Type B pancreatic cell (in vitro differentiated cells): ENCODE data around the gene VWA7. TPM values are rescaled to one million over a fixed set of nuclear protein-coding genes. Genes with fewer than 3 reads are reported as not detected.

Source experiments
- DNase-seq: peaks from one replicate; pipeline ENCODE4 v3.0.0; 2021; ENCODE audit warnings: mixed read lengths; ENCODE audit not compliant: unreplicated experiment; ENCODE audit errors: extremely low spot score
- H3K27ac Mint-ChIP-seq: 2 replicates; pipeline ENCODE4 v1.8.0; 2021; ENCODE audit warnings: mild to moderate bottlenecking, mixed read lengths
- H3K27me3 Mint-ChIP-seq: 2 replicates; pipeline ENCODE4 v1.8.0; 2021; ENCODE audit warnings: mixed read lengths
- H3K36me3 Mint-ChIP-seq: 2 replicates; pipeline ENCODE4 v1.8.0; 2021; ENCODE audit warnings: mixed read lengths
- H3K4me1 Mint-ChIP-seq: one replicate; pipeline ENCODE4 v1.8.0; 2021; ENCODE audit warnings: mixed read lengths; ENCODE audit not compliant: unreplicated experiment
- H3K4me3 Mint-ChIP-seq: 2 replicates; pipeline ENCODE4 v1.8.0; 2021; ENCODE audit warnings: mild to moderate bottlenecking, mixed read lengths
- H3K9me3 Mint-ChIP-seq: 2 replicates; pipeline ENCODE4 v1.8.0; 2021; ENCODE audit warnings: mixed read lengths
- total RNA-seq: library from RNA; stranded (reverse); gene quantifications from 2 replicates; pipeline ENCODE4 v1.2.1, GENCODE V29; 2021; ENCODE audit warnings: low replicate concordance
- TF ChIP-seq, protein P1 (sequence below): fragments of 200-600 bp; sonication (generic); conservative IDR thresholded peaks from 2 replicates; pipeline ENCODE4 v1.5.0; 2021; ENCODE audit warnings: antibody characterized with exemption, mild to moderate bottlenecking

VWA7 gene
- total RNA-seq, 1 donor from 2014 or later: 6.4 TPM

DNA sequence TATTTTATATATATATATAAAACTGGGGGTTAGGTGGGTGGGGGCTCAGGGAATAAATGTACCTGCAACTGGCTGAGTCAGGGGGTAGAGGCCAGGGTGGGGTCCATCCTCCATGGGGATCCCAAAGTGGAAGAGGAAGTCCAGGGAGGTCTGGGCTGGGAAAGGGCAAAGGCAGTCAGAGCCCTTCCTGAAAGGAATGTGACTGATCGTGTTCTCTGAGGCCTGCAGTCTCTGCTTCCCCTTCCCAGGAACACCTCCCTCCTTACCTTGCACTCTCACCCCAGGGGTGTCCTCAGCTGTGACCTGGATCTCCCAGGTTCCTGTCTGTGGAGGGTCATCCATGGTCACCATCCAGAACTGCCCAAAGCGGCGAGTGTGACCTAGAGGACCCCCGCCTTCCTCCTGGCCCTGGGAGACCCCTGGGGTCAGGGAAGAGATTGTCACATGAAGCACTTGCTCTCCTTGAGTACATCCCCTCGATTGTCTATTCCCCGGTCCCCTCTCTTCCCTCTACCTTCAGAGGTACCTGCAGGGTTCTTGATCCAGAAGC is 10.0 kb downstream of the VWA7 start:
- Mint-ChIP-seq H3K4me3 (no peak overlapping the region), H3K27ac (no peak overlapping the region), H3K4me1 (peaks cover 16% of the 10 kb centered on the region)

DNA sequence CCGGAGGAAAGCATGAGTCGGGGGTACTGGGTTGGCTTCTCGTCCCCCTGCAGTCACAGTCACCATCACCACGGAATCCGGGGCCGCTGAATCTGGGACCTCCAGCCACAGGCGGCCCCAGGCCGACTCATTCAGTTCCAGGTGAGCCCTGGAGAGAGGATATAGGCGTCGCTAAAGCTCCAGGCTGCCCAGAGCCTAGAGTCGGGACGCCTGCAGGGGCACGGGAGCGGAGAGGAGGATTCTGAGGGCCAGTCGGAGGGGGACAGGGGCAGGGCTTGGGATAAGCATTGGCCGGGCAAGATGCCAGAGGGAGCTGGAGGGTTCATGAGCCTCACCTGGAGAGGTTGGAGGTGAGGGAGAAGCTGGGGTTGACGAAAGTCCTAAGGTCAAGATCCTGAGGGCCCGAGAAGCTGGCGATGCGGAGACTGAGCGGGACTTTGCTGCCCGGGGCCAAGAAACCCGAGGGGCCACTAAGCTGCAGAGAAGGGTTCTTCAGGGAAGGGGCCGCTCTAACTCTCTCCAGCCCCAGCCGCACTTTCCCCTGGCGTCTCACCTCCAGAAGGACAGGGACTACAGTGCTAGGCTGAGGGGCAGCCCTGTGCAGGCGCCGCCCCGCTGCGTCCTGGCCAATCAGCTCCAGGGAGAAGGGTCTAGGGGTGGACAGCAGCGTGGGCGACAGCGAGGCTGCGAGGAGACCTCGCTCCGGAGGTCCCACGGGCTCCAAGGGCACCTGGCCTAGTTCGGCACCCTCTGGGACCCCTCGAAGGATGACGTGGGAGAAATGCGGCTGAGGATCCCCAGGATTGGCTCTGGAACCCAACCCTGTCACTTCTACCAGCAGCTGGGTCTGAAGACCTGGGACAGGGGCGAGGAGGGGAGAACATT is 11.0 kb downstream of the VWA7 start:
- Mint-ChIP-seq H3K27me3 (no peaks in the 10 kb centered on the region), H3K27ac (no peak overlapping the region), H3K4me3 (peak overlapping the region; percentile 61), H3K4me1 (peaks cover 16% of the 10 kb centered on the region), H3K36me3 (peaks cover 16% of the 10 kb centered on the region), H3K9me3 (no peaks in the 10 kb centered on the region)
- DNase-seq: no peak
- TF ChIP-seq, protein P1, sequence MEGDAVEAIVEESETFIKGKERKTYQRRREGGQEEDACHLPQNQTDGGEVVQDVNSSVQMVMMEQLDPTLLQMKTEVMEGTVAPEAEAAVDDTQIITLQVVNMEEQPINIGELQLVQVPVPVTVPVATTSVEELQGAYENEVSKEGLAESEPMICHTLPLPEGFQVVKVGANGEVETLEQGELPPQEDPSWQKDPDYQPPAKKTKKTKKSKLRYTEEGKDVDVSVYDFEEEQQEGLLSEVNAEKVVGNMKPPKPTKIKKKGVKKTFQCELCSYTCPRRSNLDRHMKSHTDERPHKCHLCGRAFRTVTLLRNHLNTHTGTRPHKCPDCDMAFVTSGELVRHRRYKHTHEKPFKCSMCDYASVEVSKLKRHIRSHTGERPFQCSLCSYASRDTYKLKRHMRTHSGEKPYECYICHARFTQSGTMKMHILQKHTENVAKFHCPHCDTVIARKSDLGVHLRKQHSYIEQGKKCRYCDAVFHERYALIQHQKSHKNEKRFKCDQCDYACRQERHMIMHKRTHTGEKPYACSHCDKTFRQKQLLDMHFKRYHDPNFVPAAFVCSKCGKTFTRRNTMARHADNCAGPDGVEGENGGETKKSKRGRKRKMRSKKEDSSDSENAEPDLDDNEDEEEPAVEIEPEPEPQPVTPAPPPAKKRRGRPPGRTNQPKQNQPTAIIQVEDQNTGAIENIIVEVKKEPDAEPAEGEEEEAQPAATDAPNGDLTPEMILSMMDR: no peak

More for the DNA sequence above, 10.0 kb downstream of the VWA7 start:
- Mint-ChIP-seq H3K27me3 (no peaks in the 10 kb centered on the region), H3K36me3 (peaks cover 10% of the 10 kb centered on the region), H3K9me3 (no peaks in the 10 kb centered on the region)
- DNase-seq: no peak
- TF ChIP-seq, protein P1: no peak

GRCh38 chr6:31765559-31765909 is 11.6 kb downstream of the VWA7 start:
- no peak overlapping the region for H3K27ac Mint-ChIP-seq

DNA sequence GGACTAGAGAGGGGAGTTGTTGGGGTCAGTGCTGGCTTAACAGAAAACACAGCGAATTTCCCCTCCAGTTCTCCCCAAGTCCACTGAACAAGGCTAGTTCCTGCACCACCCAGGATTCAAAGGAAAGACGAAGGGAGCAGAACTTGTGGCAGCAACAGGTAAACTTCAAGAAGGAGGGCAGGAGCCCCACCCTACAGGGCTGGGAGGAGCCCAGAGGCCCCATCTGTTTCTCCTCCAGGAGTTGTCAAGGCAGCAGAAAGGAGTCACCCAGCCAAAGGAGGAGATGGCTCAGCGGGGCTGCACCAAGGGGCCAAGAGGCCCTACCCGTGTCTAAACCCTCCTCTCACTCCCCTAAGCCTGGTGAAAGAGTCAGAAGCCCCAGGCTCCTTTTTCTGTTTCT is 12.9 kb downstream of the VWA7 start:
- H3K27me3 Mint-ChIP-seq: no peaks in the 10 kb centered on the region
- H3K9me3 Mint-ChIP-seq: no peaks in the 10 kb centered on the region
- peak overlapping the region; percentile 62 for H3K27ac Mint-ChIP-seq
- no peak for DNase-seq
- H3K36me3 Mint-ChIP-seq: peaks cover 25% of the 10 kb centered on the region
- H3K4me3 Mint-ChIP-seq: no peak overlapping the region
- TF ChIP-seq, protein P1: no peak
- H3K4me1 Mint-ChIP-seq: peaks cover 11% of the 10 kb centered on the region

More at GRCh38 chr6:31765559-31765909, 11.6 kb downstream of the VWA7 start:
- Mint-ChIP-seq H3K9me3 (no peaks in the 10 kb centered on the region), H3K36me3 (peaks cover 21% of the 10 kb centered on the region), H3K27me3 (no peaks in the 10 kb centered on the region), H3K4me3 (no peak overlapping the region), H3K4me1 (peaks cover 16% of the 10 kb centered on the region)
- TF ChIP-seq, protein P1: no peak
- no peak for DNase-seq

GRCh38 chr6:31763619-31763940 is 13.5 kb downstream of the VWA7 start:
- Mint-ChIP-seq H3K27ac (peak overlapping the region; percentile 62), H3K4me3 (no peak overlapping the region), H3K27me3 (no peaks in the 10 kb centered on the region), H3K9me3 (no peaks in the 10 kb centered on the region), H3K4me1 (peaks cover 11% of the 10 kb centered on the region), H3K36me3 (peaks cover 25% of the 10 kb centered on the region)
- TF ChIP-seq, protein P1: no peak
- DNase-seq: no peak
